KMS-11 (cell line): Measurements from ENCODE around the gene KRTAP12-4.
"Not testable (repeated sequence)": the region's sequence is repeated elsewhere in the genome, so short reads cannot be mapped to it uniquely, and the experiment has no call there.

Experiments
- H2AFZ ChIP-seq: fragments of 200-600 bp; sonication (generic); 2 replicates; pipeline ENCODE4 v1.6.1; 2016; ENCODE audit warnings: antibody characterized with exemption, mixed run types, low read depth
- H3K27ac ChIP-seq: fragments of 200-600 bp; sonication (generic); 2 replicates; pipeline ENCODE4 v1.6.1; 2016; ENCODE audit warnings: mild to moderate bottlenecking, mixed run types
- H3K27me3 ChIP-seq: fragments of 200-600 bp; sonication (generic); 2 replicates; pipeline ENCODE4 v1.6.1; 2017; ENCODE audit warnings: mild to moderate bottlenecking, low read depth, mixed run types, moderate library complexity; ENCODE audit not compliant: insufficient read depth
- H3K36me3 ChIP-seq: fragments of 200-600 bp; sonication (generic); 2 replicates; pipeline ENCODE4 v1.6.1; 2017; ENCODE audit warnings: mild to moderate bottlenecking, mixed run types; ENCODE audit not compliant: insufficient read depth
- H3K4me1 ChIP-seq: fragments of 200-600 bp; sonication (generic); 2 replicates; pipeline ENCODE4 v1.6.1; 2016; ENCODE audit warnings: mild to moderate bottlenecking, low read depth, mixed run types; ENCODE audit not compliant: poor library complexity, severe bottlenecking
- H3K4me2 ChIP-seq: fragments of 200-600 bp; sonication (generic); 2 replicates; pipeline ENCODE4 v1.7.0; 2016; ENCODE audit warnings: mild to moderate bottlenecking, mixed run types
- H3K4me3 ChIP-seq: fragments of 200-600 bp; sonication (generic); IDR thresholded peaks from 2 replicates; pipeline ENCODE4 v1.6.1; 2017; ENCODE audit warnings: low read depth, low read length, mixed read lengths; ENCODE audit not compliant: insufficient read depth
- H3K79me2 ChIP-seq: fragments of 200-600 bp; sonication (generic); 2 replicates; pipeline ENCODE4 v1.6.1; 2016; ENCODE audit warnings: low read depth, mixed run types; ENCODE audit not compliant: insufficient read depth
- H3K9ac ChIP-seq: fragments of 200-600 bp; sonication (generic); 2 replicates; pipeline ENCODE4 v1.6.1; 2016; ENCODE audit warnings: mild to moderate bottlenecking, mixed run types
- H4K20me1 ChIP-seq: fragments of 200-600 bp; sonication (generic); 2 replicates; pipeline ENCODE4 v1.6.1; 2016; ENCODE audit warnings: mild to moderate bottlenecking, mixed run types; ENCODE audit not compliant: insufficient read depth
- CTCF ChIP-seq: fragments of 200-600 bp; sonication (generic); conservative IDR thresholded peaks from 2 replicates; pipeline ENCODE4 v1.6.1; 2017; ENCODE audit warnings: low read depth, mild to moderate bottlenecking, antibody characterized with exemption, low read length, moderate library complexity, mixed read lengths

Gene KRTAP12-4

GRCh38 chr21:44687671-44688070 is 33.2 kb upstream of the KRTAP12-4 start:
- Histone ChIP-seq H4K20me1 (no peaks in the 10 kb centered on the region), H3K9ac (no peak overlapping the region), H2AFZ (no peak overlapping the region), H3K36me3 (no peaks in the 10 kb centered on the region), H3K4me2 (no peak overlapping the region), H3K27me3 (peaks cover 36% of the 10 kb centered on the region; the same call in 1 of the 2 replicates), H3K79me2 (no peaks in the 10 kb centered on the region), H3K4me1 (no peaks in the 10 kb centered on the region), H3K4me3 (no peak overlapping the region), H3K27ac (no peak overlapping the region)
- TF ChIP-seq CTCF, result no peak

GRCh38 chr21:44686843-44687561 is 32.5 kb upstream of the KRTAP12-4 start:
- no peak overlapping the region for H3K4me2 ChIP-seq
- no peaks in the 10 kb centered on the region for H3K4me1 ChIP-seq
- peaks cover 43% of the 10 kb centered on the region; the same call in 1 of the 2 replicates for H3K27me3 ChIP-seq
- H3K79me2 ChIP-seq, result no peaks in the 10 kb centered on the region
- no peak overlapping the region for H3K4me3 ChIP-seq
- no peak overlapping the region for H3K9ac ChIP-seq
- H3K27ac ChIP-seq, result no peak overlapping the region
- TF ChIP-seq CTCF, result no peak
- no peak overlapping the region for H2AFZ ChIP-seq
- H4K20me1 ChIP-seq, result no peaks in the 10 kb centered on the region
- H3K36me3 ChIP-seq, result no peaks in the 10 kb centered on the region

GRCh38 chr21:44686000-44686781 is 31.7 kb upstream of the KRTAP12-4 start:
- no peak overlapping the region for H2AFZ ChIP-seq
- no peak overlapping the region for H3K4me2 ChIP-seq
- H3K27ac ChIP-seq, result no peak overlapping the region
- H3K4me1 ChIP-seq, result no peaks in the 10 kb centered on the region
- peaks cover 41% of the 10 kb centered on the region; the same call in 1 of the 2 replicates for H3K27me3 ChIP-seq
- TF ChIP-seq CTCF, result no peak
- H3K36me3 ChIP-seq, result no peaks in the 10 kb centered on the region
- no peak overlapping the region for H3K9ac ChIP-seq
- H3K4me3 ChIP-seq, result no peak overlapping the region
- H3K79me2 ChIP-seq, result no peaks in the 10 kb centered on the region
- no peaks in the 10 kb centered on the region for H4K20me1 ChIP-seq

DNA sequence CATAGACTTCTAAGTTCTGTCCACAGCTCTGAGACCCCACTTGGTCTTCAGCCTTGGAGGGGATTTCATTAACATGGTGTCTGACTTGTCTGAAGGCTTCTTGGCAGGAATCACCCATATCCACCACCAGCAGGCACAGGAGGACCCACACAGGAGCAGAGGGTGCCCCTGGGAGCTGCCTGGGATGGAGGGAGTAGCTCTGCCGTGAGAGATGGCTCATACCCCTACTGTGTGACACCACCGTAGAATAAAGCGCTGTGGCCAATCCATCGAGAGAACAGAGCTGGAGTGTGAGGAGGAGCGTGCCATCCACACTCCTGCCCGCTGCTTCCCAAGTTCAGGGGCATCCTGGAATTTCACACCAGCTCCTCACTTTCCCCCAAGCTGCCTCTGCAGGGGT is 30.6 kb upstream of the KRTAP12-4 start:
- not testable (repeated sequence) for H3K4me2 ChIP-seq, H4K20me1 ChIP-seq, H3K79me2 ChIP-seq, H3K36me3 ChIP-seq, H3K4me3 ChIP-seq, H3K27ac ChIP-seq, H3K4me1 ChIP-seq, H2AFZ ChIP-seq, H3K9ac ChIP-seq
- H3K27me3 ChIP-seq, result peaks cover 51% of the 10 kb centered on the region; the same call in 1 of the 2 replicates

GRCh38 chr21:44684483-44684882 is 30.0 kb upstream of the KRTAP12-4 start:
- Histone ChIP-seq H2AFZ (no peak overlapping the region), H3K27me3 (peaks cover 57% of the 10 kb centered on the region; the same call in 1 of the 2 replicates), H3K27ac (no peak overlapping the region), H3K79me2 (no peaks in the 10 kb centered on the region), H3K4me3 (no peak overlapping the region), H3K4me2 (no peak overlapping the region), H3K4me1 (no peaks in the 10 kb centered on the region), H4K20me1 (no peaks in the 10 kb centered on the region), H3K9ac (no peak overlapping the region), H3K36me3 (no peaks in the 10 kb centered on the region)
- no peak for TF ChIP-seq CTCF
